ENCODE data around the gene GRIK3.

DNA sequence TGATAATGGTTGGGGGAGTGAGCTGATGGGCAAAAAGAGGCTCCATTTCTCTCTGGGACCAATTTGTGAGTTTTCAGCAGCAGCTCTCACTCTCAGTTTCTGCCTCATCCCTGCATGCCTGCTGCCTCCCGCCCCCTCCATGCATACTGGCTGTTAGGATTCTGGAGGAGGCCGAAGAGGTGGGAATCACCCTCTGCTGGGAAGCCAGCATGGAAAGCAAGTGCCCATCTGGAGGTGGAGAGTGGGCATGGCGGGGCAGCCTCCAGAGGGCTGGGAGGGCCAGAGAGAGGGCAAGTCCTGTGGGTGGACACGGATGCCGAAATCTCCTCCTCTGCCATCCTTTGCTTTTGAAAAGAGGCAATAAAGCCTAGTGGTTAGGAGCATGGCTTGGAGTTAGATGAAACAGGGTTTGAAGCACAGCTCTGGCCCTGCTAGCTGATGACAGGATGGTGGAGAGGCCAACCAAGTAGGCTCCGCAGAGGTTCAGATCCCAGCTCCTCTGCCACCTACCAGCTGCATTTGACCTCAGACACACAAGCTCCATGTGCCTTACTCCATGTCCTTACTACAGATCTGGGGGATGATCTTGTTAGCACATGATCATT lies 113.4 kb downstream of the GRIK3 start:
- TF ChIP-seq CREB1 (CRISPR knock-in tag; IDR thresholded peaks at IDR 0.05; ENCODE audit: low read depth) (no peak), EZH2 (IDR thresholded peaks at IDR 0.05; ENCODE audit: low read depth, unreplicated experiment) (no peak), EZH2phosphoT487 (IDR thresholded peaks at IDR 0.05; ENCODE audit: unreplicated experiment) (no peak), STAT1 (IDR thresholded peaks at IDR 0.05; ENCODE audit: unreplicated experiment) (no peak)
- TF ChIP-seq, protein P1, sequence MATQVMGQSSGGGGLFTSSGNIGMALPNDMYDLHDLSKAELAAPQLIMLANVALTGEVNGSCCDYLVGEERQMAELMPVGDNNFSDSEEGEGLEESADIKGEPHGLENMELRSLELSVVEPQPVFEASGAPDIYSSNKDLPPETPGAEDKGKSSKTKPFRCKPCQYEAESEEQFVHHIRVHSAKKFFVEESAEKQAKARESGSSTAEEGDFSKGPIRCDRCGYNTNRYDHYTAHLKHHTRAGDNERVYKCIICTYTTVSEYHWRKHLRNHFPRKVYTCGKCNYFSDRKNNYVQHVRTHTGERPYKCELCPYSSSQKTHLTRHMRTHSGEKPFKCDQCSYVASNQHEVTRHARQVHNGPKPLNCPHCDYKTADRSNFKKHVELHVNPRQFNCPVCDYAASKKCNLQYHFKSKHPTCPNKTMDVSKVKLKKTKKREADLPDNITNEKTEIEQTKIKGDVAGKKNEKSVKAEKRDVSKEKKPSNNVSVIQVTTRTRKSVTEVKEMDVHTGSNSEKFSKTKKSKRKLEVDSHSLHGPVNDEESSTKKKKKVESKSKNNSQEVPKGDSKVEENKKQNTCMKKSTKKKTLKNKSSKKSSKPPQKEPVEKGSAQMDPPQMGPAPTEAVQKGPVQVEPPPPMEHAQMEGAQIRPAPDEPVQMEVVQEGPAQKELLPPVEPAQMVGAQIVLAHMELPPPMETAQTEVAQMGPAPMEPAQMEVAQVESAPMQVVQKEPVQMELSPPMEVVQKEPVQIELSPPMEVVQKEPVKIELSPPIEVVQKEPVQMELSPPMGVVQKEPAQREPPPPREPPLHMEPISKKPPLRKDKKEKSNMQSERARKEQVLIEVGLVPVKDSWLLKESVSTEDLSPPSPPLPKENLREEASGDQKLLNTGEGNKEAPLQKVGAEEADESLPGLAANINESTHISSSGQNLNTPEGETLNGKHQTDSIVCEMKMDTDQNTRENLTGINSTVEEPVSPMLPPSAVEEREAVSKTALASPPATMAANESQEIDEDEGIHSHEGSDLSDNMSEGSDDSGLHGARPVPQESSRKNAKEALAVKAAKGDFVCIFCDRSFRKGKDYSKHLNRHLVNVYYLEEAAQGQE (IDR thresholded peaks at IDR 0.05; ENCODE audit: unreplicated experiment) = no peak
- TF ChIP-seq, protein P2, sequence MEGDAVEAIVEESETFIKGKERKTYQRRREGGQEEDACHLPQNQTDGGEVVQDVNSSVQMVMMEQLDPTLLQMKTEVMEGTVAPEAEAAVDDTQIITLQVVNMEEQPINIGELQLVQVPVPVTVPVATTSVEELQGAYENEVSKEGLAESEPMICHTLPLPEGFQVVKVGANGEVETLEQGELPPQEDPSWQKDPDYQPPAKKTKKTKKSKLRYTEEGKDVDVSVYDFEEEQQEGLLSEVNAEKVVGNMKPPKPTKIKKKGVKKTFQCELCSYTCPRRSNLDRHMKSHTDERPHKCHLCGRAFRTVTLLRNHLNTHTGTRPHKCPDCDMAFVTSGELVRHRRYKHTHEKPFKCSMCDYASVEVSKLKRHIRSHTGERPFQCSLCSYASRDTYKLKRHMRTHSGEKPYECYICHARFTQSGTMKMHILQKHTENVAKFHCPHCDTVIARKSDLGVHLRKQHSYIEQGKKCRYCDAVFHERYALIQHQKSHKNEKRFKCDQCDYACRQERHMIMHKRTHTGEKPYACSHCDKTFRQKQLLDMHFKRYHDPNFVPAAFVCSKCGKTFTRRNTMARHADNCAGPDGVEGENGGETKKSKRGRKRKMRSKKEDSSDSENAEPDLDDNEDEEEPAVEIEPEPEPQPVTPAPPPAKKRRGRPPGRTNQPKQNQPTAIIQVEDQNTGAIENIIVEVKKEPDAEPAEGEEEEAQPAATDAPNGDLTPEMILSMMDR (conservative IDR thresholded peaks at IDR 0.05; ENCODE audit: low read depth in 2 of 2) = no peak
